ENCODE measurements around the gene PRPF6. TPM values are rescaled to one million over a fixed set of nuclear protein-coding genes. Genes with fewer than 3 reads are reported as not detected.
"Not testable (repeated sequence)": the region's sequence is repeated elsewhere in the genome, so short reads cannot be mapped to it uniquely, and the experiment has no call there.

PRPF6 gene
- total and polyA plus RNA-seq, 8 donors: 49.8 to 85.4 (median 80.3) TPM

DNA sequence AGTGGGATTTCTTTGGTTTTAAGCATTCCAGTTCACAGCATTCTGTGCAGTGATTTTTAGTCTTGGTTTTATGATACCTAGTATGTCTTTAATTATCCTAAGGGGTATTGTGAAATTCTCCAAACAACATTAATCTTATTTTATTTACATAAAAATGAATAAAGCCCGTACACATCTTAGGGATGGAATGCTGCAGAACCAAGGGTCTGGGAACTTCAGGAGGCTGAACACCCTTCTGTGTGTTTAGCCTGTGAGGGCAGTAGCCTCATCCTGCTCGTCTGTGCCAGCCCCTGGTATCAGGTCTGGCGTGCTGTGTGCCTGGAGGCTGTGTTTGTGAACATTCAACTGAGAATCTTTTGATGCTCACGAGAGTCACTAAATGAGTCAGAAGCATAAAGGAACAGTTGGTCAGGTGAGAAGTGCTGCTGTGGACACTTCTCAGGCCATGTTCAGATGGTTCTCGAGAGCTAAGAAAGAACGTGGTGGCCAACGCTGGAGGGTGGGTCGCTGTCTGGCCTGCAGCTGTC lies 29.8 kb downstream of the PRPF6 start:
- no peak for DNase-seq
- Histone ChIP-seq H3K27ac (no peak overlapping the region), H3K27me3 (no peaks in the 10 kb centered on the region), H3K4me1 (peaks cover 0 to 9% of the 10 kb centered on the region in 2 donors), H3K4me3 (no peak overlapping the region), H3K36me3 (peaks cover 6 to 84% of the 10 kb centered on the region in 2 donors), H3K9me3 (no peaks in the 10 kb centered on the region)
- intact Hi-C loops (cut with DNase I): no loop called here
- no peak for ATAC-seq
- TF ChIP-seq CTCF (IDR thresholded peaks at IDR 0.05): no peak

GRCh38 chr20:64011366-64011779 lies 30.4 kb downstream of the PRPF6 start:
- Histone ChIP-seq H3K27ac (no peak overlapping the region), H3K4me3 (no peak overlapping the region), H3K36me3 (peaks cover 6 to 84% of the 10 kb centered on the region in 2 donors), H3K4me1 (peaks cover 0 to 9% of the 10 kb centered on the region in 2 donors), H3K9me3 (no peaks in the 10 kb centered on the region), H3K27me3 (no peaks in the 10 kb centered on the region)
- ATAC-seq (no peak), DNase-seq (no peak)
- intact Hi-C loops (cut with DNase I): no loop called here
- no peak for TF ChIP-seq CTCF (IDR thresholded peaks at IDR 0.05)

DNA sequence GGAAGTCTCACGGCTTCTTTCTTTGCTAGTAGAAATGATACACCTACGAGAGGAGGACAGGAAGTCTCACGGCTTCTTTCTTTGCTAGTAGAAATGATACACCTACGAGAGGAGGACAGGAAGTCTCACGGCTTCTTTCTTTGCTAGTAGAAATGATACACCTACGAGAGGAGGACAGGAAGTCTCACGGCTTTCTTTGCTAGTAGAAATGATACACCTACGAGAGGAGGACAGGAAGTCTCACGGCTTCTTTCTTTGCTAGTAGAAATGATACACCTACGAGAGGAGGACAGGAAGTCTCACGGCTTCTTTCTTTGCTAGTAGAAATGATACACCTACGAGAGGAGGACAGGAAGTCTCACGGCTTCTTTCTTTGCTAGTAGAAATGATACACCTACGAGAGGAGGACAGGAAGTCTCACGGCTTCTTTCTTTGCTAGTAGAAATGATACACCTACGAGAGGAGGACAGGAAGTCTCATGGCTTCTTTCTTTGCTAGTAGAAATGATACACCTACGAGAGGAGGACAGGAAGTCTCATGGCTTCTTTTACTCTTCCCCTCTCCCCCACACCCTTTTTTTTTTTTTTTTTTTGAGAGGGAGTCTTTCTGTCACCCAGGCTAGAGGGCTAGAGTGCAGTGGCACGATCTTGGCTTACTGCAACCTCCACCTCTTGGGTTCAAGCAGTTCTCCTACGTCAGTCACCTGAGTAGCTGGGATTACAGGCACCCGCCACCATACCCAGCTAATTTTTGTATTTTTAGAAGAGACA lies 31.6 kb downstream of the PRPF6 start:
- H3K4me3 ChIP-seq; intact Hi-C loops (cut with DNase I); H3K27ac ChIP-seq; H3K27me3 ChIP-seq; H3K9me3 ChIP-seq; DNase-seq; ATAC-seq; H3K4me1 ChIP-seq: not testable (repeated sequence)
- H3K36me3 ChIP-seq: peaks cover 6 to 87% of the 10 kb centered on the region in 2 donors

DNA sequence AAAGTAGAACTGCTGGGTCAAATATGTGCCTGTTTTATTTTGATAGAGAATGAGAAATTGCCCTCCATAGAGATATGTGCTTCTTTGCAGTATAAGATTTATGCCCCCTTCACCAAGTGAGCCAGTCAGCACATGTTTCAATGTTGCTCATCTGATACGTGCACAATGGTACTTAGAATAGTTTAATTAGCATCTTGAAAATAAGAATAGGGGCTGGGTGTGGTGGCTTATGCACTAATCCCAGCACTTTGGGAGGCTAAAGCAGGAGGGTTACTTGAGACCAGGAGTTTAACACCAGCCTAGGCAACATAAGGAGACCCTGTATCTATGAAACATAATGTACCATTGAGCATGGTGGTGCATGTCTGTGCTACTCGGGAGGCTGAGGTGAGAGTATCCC lies 34.7 kb downstream of the PRPF6 start:
- Histone ChIP-seq H3K27ac (no peak overlapping the region), H3K4me1 (peaks cover 0 to 8% of the 10 kb centered on the region in 2 donors), H3K4me3 (no peak overlapping the region), H3K9me3 (no peaks in the 10 kb centered on the region), H3K27me3 (no peaks in the 10 kb centered on the region), H3K36me3 (peaks cover 5 to 90% of the 10 kb centered on the region in 2 donors)
- intact Hi-C loops (cut with DNase I): no loop called here
- DNase-seq: no peak
- ATAC-seq: no peak
- TF ChIP-seq CTCF (IDR thresholded peaks at IDR 0.05): no peak

DNA sequence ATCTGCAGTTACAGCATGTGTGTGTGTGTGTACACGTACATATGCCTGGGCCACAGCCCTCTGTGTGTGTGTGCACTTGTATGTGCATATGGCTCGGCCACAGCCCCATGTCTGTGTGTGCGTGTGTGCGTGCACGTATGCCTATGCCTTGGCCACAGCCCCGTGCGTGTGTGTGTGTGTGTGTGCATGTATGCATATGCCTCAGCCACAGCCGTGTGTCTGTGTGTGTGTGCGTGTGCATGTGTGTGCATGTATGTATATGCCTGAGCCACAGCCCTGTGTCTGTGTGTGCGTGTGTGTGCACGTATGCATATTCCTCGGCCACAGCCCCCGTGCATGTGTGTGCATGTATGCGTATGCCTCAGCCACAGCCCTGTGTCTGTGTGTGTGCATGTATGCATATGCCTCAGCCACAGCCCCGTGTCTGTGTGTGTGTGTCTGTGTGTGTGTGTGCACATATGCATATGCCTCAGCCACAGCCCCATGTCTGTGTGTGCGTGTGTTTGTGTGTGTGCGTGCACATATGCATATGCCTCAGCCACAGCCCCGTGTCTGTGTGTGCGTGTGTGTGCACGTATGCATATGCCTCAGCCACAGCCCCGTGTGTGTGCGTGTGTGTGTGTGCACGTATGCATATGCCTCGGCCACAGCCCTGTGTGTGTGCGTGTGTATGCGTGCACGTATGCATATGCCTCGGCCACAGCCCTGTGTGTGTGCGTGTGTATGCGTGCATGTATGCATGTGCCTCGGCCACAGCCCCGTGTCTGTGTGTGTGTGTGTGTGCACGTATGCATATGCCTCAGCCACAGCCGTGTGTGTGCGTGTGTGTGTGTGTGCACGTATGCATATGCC lies 40.4 kb downstream of the PRPF6 start:
- intact Hi-C loops (cut with DNase I): no loop called here
- no peak for TF ChIP-seq CTCF (IDR thresholded peaks at IDR 0.05)
- ATAC-seq: no peak
- Histone ChIP-seq H3K9me3 (no peaks in the 10 kb centered on the region), H3K27me3 (no peaks in the 10 kb centered on the region), H3K4me1 (peaks cover 0 to 8% of the 10 kb centered on the region in 2 donors), H3K27ac (no peak overlapping the region), H3K36me3 (peaks cover 3 to 94% of the 10 kb centered on the region in 2 donors), H3K4me3 (no peak overlapping the region)
- no peak for DNase-seq
